Stromal cell of bone marrow (primary cell): ENCODE measurements around the gene CETN1.

ENCODE experiments used
- DNase-seq: peaks from one replicate; pipeline ENCODE4 v3.0.0-alpha.2; 2012; ENCODE audit warnings: low read depth

Gene CETN1

GRCh38 chr18:623761-624620 is 43.8 kb downstream of the CETN1 start:
- DNase-seq = peak; percentile 54

- DNase-seq = no peak
These were observed 47.1 kb downstream of the CETN1 start for GRCh38 chr18:627231-627630.

- DNase-seq = no peak
These were observed 49.3 kb downstream of the CETN1 start for GRCh38 chr18:629269-630150.

GRCh38 chr18:631560-631959 is 51.4 kb downstream of the CETN1 start:
- no peak for DNase-seq
